NCI-H748 (cell line): ENCODE measurements around the gene PDE3B.
"Not testable (repeated sequence)": the region's sequence is repeated elsewhere in the genome, so short reads cannot be mapped to it uniquely, and the experiment has no call there.

Source experiments
- DNase-seq: peaks from one replicate; lab custom pipeline; 2025; ENCODE audit not compliant: unreplicated experiment; lab: John Stamatoyannopoulos, UW

Gene PDE3B

GRCh38 chr11:14673824-14674405, 30.3 kb downstream of the PDE3B start:
- DNase-seq = no peak

- DNase-seq = no peak
Observed at GRCh38 chr11:14676068-14676467, 32.5 kb downstream of the PDE3B start.

- no peak for DNase-seq
Observed at GRCh38 chr11:14677146-14677545, 33.5 kb downstream of the PDE3B start.

GRCh38 chr11:14678350-14678749, 34.7 kb downstream of the PDE3B start:
- no peak for DNase-seq

GRCh38 chr11:14679662-14680061, 36.1 kb downstream of the PDE3B start:
- DNase-seq = no peak

- not testable (repeated sequence) for DNase-seq
Observed at GRCh38 chr11:14684234-14684915, 40.8 kb downstream of the PDE3B start.

GRCh38 chr11:14687456-14687855, 43.9 kb downstream of the PDE3B start:
- no peak for DNase-seq

GRCh38 chr11:14687943-14688627, 44.5 kb downstream of the PDE3B start:
- DNase-seq = peak; percentile 41

- not testable (repeated sequence) for DNase-seq
Observed at GRCh38 chr11:14695656-14696055, 52.1 kb downstream of the PDE3B start.

- DNase-seq = no peak
Observed at GRCh38 chr11:14698771-14699170, 55.2 kb downstream of the PDE3B start.

- DNase-seq = no peak
Observed at GRCh38 chr11:14700593-14700992, 57.0 kb downstream of the PDE3B start.

- no peak for DNase-seq
Observed at GRCh38 chr11:14702760-14703159, 59.2 kb downstream of the PDE3B start.

- no peak for DNase-seq
Observed at GRCh38 chr11:14703731-14704130, 60.1 kb downstream of the PDE3B start.

- no peak for DNase-seq
Observed at GRCh38 chr11:14705067-14705466, 61.5 kb downstream of the PDE3B start.

GRCh38 chr11:14713496-14714244, 70.1 kb downstream of the PDE3B start:
- DNase-seq = no peak

GRCh38 chr11:14715669-14716068, 72.1 kb downstream of the PDE3B start:
- peak; percentile 83 for DNase-seq

GRCh38 chr11:14722496-14722895, 78.9 kb downstream of the PDE3B start:
- no peak for DNase-seq

GRCh38 chr11:14725150-14725549, 81.5 kb downstream of the PDE3B start:
- no peak for DNase-seq

- DNase-seq = no peak
Observed at GRCh38 chr11:14727215-14727614, 83.6 kb downstream of the PDE3B start.

GRCh38 chr11:14727746-14728145, 84.1 kb downstream of the PDE3B start:
- DNase-seq = no peak

GRCh38 chr11:14740539-14740938, 96.9 kb downstream of the PDE3B start:
- DNase-seq = peak; percentile 17

GRCh38 chr11:14741195-14741594, 97.6 kb downstream of the PDE3B start:
- DNase-seq = no peak
